HCT116 (cell line): ENCODE data around the gene LRRC1. TPM values are rescaled to one million over a fixed set of nuclear protein-coding genes. Genes with fewer than 3 reads are reported as not detected.
"Not testable (repeated sequence)": the region's sequence is repeated elsewhere in the genome, so short reads cannot be mapped to it uniquely, and the experiment has no call there.

Experiments used
- ATAC-seq: fragments of 200-7000 bp; cut with Tn5 transposase; 2 replicates; pipeline ENCODE4 v1.9.1; 2020; ENCODE audit warnings: mild to moderate bottlenecking, moderate library complexity
- BruUV-seq: library from RNA; stranded (reverse); fragments of 400-500 nt; replicated peaks from 2 replicates; lab custom pipeline; 2021; lab: Mats Ljungman, UMichigan
- CTCF ChIA-PET: fragments of 300-600 bp; sonication (Branson Sonifier 250); formaldehyde crosslinking; loops from one replicate; lab custom pipeline; 2021; ENCODE audit warnings: antibody characterized with exemption; lab: Charles Lee
- POLR2A ChIA-PET: fragments of 300-600, 350-600 bp; sonication (Branson Sonifier 250); formaldehyde crosslinking; loops from one replicate; lab custom pipeline; 2021; ENCODE audit warnings: antibody characterized with exemption; lab: Charles Lee
- RAD21 ChIA-PET, 2 experiments: fragments of 300-600 bp; sonication (Branson Sonifier 250); formaldehyde crosslinking; loops; one replicate each; lab custom pipeline; 2023; ENCODE audit warnings: low total read pairs in 2 of 2; ENCODE audit not compliant: uncharacterized antibody in 2 of 2, unreplicated experiment in 2 of 2, low non-redundant PET in 1 of 2; lab: Charles Lee
- DNase-seq: peaks from one replicate; pipeline ENCODE4 v3.0.0-alpha.2; 2010; ENCODE audit warnings: low read depth, low spot score
- H2AFZ ChIP-seq: fragments of 200-600 bp; shearing (Covaris generic), sonication (generic); 2 replicates; pipeline ENCODE4 v1.6.1; 2017; ENCODE audit warnings: low read depth, mixed run types, mixed read lengths, antibody characterized with exemption, low read length; ENCODE audit not compliant: poor library complexity, severe bottlenecking
- H3K27ac ChIP-seq: 2 replicates; pipeline ENCODE4 v1.5.1; 2012; ENCODE audit warnings: low read depth, low read length
- H3K27me3 ChIP-seq: fragments of 200-600 bp; sonication (generic); 2 replicates; pipeline ENCODE4 v1.6.1; 2016; ENCODE audit warnings: mixed run types, low read length, mixed read lengths; ENCODE audit not compliant: insufficient read depth
- H3K36me3 ChIP-seq, 2 experiments: fragments of 200-500 bp in 1 of 2; fragments of 200-600 bp in 1 of 2; sonication (Bioruptor generic) in 1 of 2; sonication (generic) in 1 of 2; 2 replicates each; pipeline versions ENCODE4 v1.5.1 to v1.6.1; 2014 to 2016; ENCODE audit warnings: low read length in 2 of 2, inconsistent platforms in 1 of 2, mixed read lengths in 1 of 2, mixed run types in 1 of 2; ENCODE audit not compliant: insufficient read depth in 2 of 2, control insufficient read depth in 1 of 2
- H3K4me1 ChIP-seq, 2 experiments: fragments of 200-600 bp in 1 of 2; sonication (generic) in 1 of 2; 2 replicates each; pipeline versions ENCODE4 v1.5.1 to v1.6.1; 2012 to 2017; ENCODE audit warnings: low read length in 2 of 2, inconsistent platforms in 1 of 2, mild to moderate bottlenecking in 1 of 2, mixed read lengths in 1 of 2, mixed run types in 1 of 2, moderate library complexity in 1 of 2; ENCODE audit not compliant: insufficient read depth in 2 of 2, control insufficient read depth in 1 of 2
- H3K4me2 ChIP-seq: fragments of 200-600 bp; sonication (generic); 2 replicates; pipeline ENCODE4 v1.6.1; 2017; ENCODE audit warnings: mixed run types, low read length, mixed read lengths
- H3K4me3 ChIP-seq, 2 experiments: fragments of 200-600 bp in 1 of 2; sonication (generic) in 1 of 2; replicated peaks in 1 of 2; 2 replicates each; pipeline ENCODE4 v1.5.1; 2011 to 2016; ENCODE audit warnings: low read length in 2 of 2, control low read depth in 1 of 2, low read depth in 1 of 2, mild to moderate bottlenecking in 1 of 2, mixed read lengths in 1 of 2, mixed run types in 1 of 2
- H3K79me2 ChIP-seq: fragments of 200-600 bp; sonication (generic); 2 replicates; pipeline ENCODE4 v1.6.1; 2017; ENCODE audit warnings: mild to moderate bottlenecking, mixed run types, low read length, moderate library complexity, mixed read lengths; ENCODE audit not compliant: insufficient read depth
- H3K9ac ChIP-seq: fragments of 200-600 bp; sonication (generic); 2 replicates; pipeline ENCODE4 v1.6.1; 2016; ENCODE audit warnings: low read length, mixed read lengths
- H3K9me2 ChIP-seq: fragments of 200-600 bp; sonication (generic), shearing (Covaris generic); 2 replicates; pipeline ENCODE4 v1.6.1; 2017; ENCODE audit warnings: mixed run types, mild to moderate bottlenecking, moderate library complexity; ENCODE audit not compliant: insufficient read depth
- H3K9me3 ChIP-seq, 2 experiments: fragments of 200-500 bp in 1 of 2; fragments of 200-600 bp in 1 of 2; sonication (Bioruptor generic) in 1 of 2; sonication (generic) in 1 of 2; 2 replicates each; pipeline ENCODE4 v1.6.1; 2014 to 2017; ENCODE audit warnings: low read length in 2 of 2, mixed read lengths in 2 of 2, inconsistent platforms in 1 of 2, low read depth in 1 of 2, mild to moderate bottlenecking in 1 of 2, mixed run types in 1 of 2, moderate library complexity in 1 of 2; ENCODE audit not compliant: control insufficient read depth in 1 of 2, insufficient read depth in 1 of 2
- H4K20me1 ChIP-seq: fragments of 200-600 bp; sonication (generic), shearing (Covaris generic); 2 replicates; pipeline ENCODE4 v1.6.1; 2017; ENCODE audit warnings: mixed run types, mild to moderate bottlenecking, moderate library complexity; ENCODE audit not compliant: insufficient read depth
- ATF3 ChIP-seq: IDR thresholded peaks from 2 replicates; pipeline ENCODE4 v1.6.1; 2012
- CBX3 ChIP-seq: IDR thresholded peaks from 2 replicates; pipeline ENCODE4 v1.6.1; 2012; ENCODE audit warnings: low read depth
- EGR1 ChIP-seq: IDR thresholded peaks from 2 replicates; pipeline ENCODE4 v1.6.1; 2012; ENCODE audit warnings: low read depth
- ELF1 ChIP-seq: IDR thresholded peaks from 2 replicates; pipeline ENCODE4 v1.6.1; 2012; ENCODE audit warnings: low read depth, borderline replicate concordance
- EZH2 ChIP-seq: fragments of 200-600 bp; sonication (generic); IDR thresholded peaks from 2 replicates; pipeline ENCODE4 v1.6.1; 2017; ENCODE audit warnings: antibody characterized with exemption, mixed run types
- EZH2phosphoT487 ChIP-seq: fragments of 200-600 bp; IDR thresholded peaks from 2 replicates; pipeline ENCODE4 v1.6.1; 2018; ENCODE audit warnings: antibody characterized with exemption, borderline replicate concordance
- POLR2A ChIP-seq: IDR thresholded peaks from 2 replicates; pipeline ENCODE4 v1.7.0; 2011; ENCODE audit warnings: borderline replicate concordance; ENCODE audit not compliant: insufficient read depth, insufficient read length; ENCODE audit errors: extremely low read depth
- POLR2AphosphoS5 ChIP-seq: IDR thresholded peaks from 2 replicates; pipeline ENCODE4 v1.6.1; 2011; ENCODE audit warnings: mild to moderate bottlenecking, low read depth, low read length, moderate library complexity
- RAD21 ChIP-seq: IDR thresholded peaks from 2 replicates; pipeline ENCODE4 v1.6.1; 2012; ENCODE audit warnings: low read depth, mild to moderate bottlenecking
- SRF ChIP-seq: IDR thresholded peaks from 2 replicates; pipeline ENCODE4 v1.6.1; 2012; ENCODE audit warnings: low read depth
- YY1 ChIP-seq: IDR thresholded peaks from 2 replicates; pipeline ENCODE4 v1.6.1; 2011; ENCODE audit warnings: low read length, low read depth, moderate library complexity, mild to moderate bottlenecking; ENCODE audit not compliant: insufficient replicate concordance; ENCODE audit errors: extremely low read depth
- intact Hi-C: fragments of 100-400 bp; cut with micrococcal nuclease; formaldehyde crosslinking; loops from 2 replicates; pipeline ENCODE4 v1.10.0; 2022
- total RNA-seq: library from RNA; stranded (reverse); gene quantifications from one replicate; pipeline ENCODE4 v1.2.1, GENCODE V29; 2021; ENCODE audit not compliant: unreplicated experiment
- TF ChIP-seq, protein P1 (sequence below): IDR thresholded peaks from 2 replicates; pipeline ENCODE4 v1.6.1; 2011; ENCODE audit warnings: mild to moderate bottlenecking, low read length, moderate library complexity; ENCODE audit not compliant: insufficient replicate concordance; ENCODE audit errors: extremely low read depth

Gene LRRC1
- total RNA-seq, 1 experiment from 2014 or later: 19.8 TPM

- Histone ChIP-seq H3K79me2 (no peaks in the 10 kb centered on the region), H3K4me3 (no peak overlapping the region), H2AFZ (no peak overlapping the region), H3K27me3 (no peaks in the 10 kb centered on the region), H3K27ac (no peak overlapping the region), H3K4me1 (peaks cover 4 to 6% of the 10 kb centered on the region in 2 experiments; a peak in 2 of 4 replicates), H4K20me1 (no peaks in the 10 kb centered on the region), H3K36me3 (no peaks in the 10 kb centered on the region), H3K4me2 (no peak overlapping the region), H3K9ac (no peak overlapping the region), H3K9me3 (no peaks in the 10 kb centered on the region), H3K9me2 (no peaks in the 10 kb centered on the region)
- TF ChIP-seq EZH2phosphoT487: no peak
- no peak for TF ChIP-seq EGR1
- TF ChIP-seq, protein P1, sequence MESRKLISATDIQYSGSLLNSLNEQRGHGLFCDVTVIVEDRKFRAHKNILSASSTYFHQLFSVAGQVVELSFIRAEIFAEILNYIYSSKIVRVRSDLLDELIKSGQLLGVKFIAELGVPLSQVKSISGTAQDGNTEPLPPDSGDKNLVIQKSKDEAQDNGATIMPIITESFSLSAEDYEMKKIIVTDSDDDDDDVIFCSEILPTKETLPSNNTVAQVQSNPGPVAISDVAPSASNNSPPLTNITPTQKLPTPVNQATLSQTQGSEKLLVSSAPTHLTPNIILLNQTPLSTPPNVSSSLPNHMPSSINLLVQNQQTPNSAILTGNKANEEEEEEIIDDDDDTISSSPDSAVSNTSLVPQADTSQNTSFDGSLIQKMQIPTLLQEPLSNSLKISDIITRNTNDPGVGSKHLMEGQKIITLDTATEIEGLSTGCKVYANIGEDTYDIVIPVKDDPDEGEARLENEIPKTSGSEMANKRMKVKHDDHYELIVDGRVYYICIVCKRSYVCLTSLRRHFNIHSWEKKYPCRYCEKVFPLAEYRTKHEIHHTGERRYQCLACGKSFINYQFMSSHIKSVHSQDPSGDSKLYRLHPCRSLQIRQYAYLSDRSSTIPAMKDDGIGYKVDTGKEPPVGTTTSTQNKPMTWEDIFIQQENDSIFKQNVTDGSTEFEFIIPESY: no peak
- no peak for TF ChIP-seq POLR2AphosphoS5
- TF ChIP-seq SRF: no peak
- TF ChIP-seq RAD21: no peak
- TF ChIP-seq YY1: no peak
- no peak for TF ChIP-seq ATF3
- TF ChIP-seq POLR2A: no peak
- no peak for TF ChIP-seq CBX3
- no peak for TF ChIP-seq ELF1
- TF ChIP-seq EZH2: no peak
- ChIA-PET CTCF (no interaction called here), POLR2A (no interaction called here), RAD21 (no interaction called here)
- DNase-seq: no peak
- intact Hi-C loops: no loop called here
- BruUV-seq: no TSS peak
- no peak for ATAC-seq
These were observed 21.6 kb upstream of the LRRC1 start for GRCh38 chr6:53773044-53773696.

- POLR2A ChIA-PET, DNase-seq, H3K36me3 ChIP-seq, H3K4me2 ChIP-seq, H3K9me2 ChIP-seq, intact Hi-C loops, H4K20me1 ChIP-seq, H3K4me3 ChIP-seq, H3K9me3 ChIP-seq, H3K79me2 ChIP-seq, H3K27ac ChIP-seq, H3K4me1 ChIP-seq, RAD21 ChIA-PET, BruUV-seq, H3K27me3 ChIP-seq, H2AFZ ChIP-seq, CTCF ChIA-PET, H3K9ac ChIP-seq, ATAC-seq: not testable (repeated sequence)
These were observed 18.7 kb upstream of the LRRC1 start for GRCh38 chr6:53776152-53776551.

- H4K20me1 ChIP-seq, DNase-seq, H3K79me2 ChIP-seq, H3K36me3 ChIP-seq, RAD21 ChIA-PET, BruUV-seq, POLR2A ChIA-PET, H3K4me2 ChIP-seq, intact Hi-C loops, CTCF ChIA-PET, H2AFZ ChIP-seq, ATAC-seq, H3K27ac ChIP-seq, H3K9ac ChIP-seq, H3K4me3 ChIP-seq, H3K9me3 ChIP-seq, H3K9me2 ChIP-seq, H3K27me3 ChIP-seq, H3K4me1 ChIP-seq: not testable (repeated sequence)
These were observed 9.8 kb upstream of the LRRC1 start for GRCh38 chr6:53784991-53785390.
